B cell (primary cell): ENCODE results near the gene MTMR4. TPM values are rescaled to one million over a fixed set of nuclear protein-coding genes. Genes with fewer than 3 reads are reported as not detected.

Source experiments
- ATAC-seq: fragments of 200-7000 bp; cut with Tn5 transposase; one replicate; pipeline ENCODE4 v1.10.0; 2021; ENCODE audit warnings: low read depth, mild to moderate bottlenecking, moderate number of reproducible peaks, moderate library complexity
- CTCF ChIA-PET: fragments of 350-600 bp; sonication (Branson Sonifier 250); formaldehyde crosslinking; loops from one replicate; lab custom pipeline; 2021; ENCODE audit warnings: antibody characterized with exemption, inconsistent platforms; lab: Charles Lee
- POLR2A ChIA-PET: fragments of 350-600 bp; sonication (Branson Sonifier 250); formaldehyde crosslinking; loops from one replicate; lab custom pipeline; 2021; ENCODE audit warnings: antibody characterized with exemption; lab: Charles Lee
- DNase-seq: peaks from one replicate; pipeline ENCODE4 v3.0.0; 2013
- H2AFZ ChIP-seq: 2 replicates; pipeline ENCODE4 v1.6.1; 2012; ENCODE audit warnings: mild to moderate bottlenecking, low read depth, low read length; ENCODE audit not compliant: insufficient read depth, poor library complexity, severe bottlenecking
- H3K27ac ChIP-seq, 2 donors: 1 replicate in 1 of 2; 2 replicates in 1 of 2; pipeline ENCODE4 v1.5.1; 2012 to 2013; ENCODE audit warnings: low read length in 2 of 2, mild to moderate bottlenecking in 2 of 2, moderate library complexity in 1 of 2
- H3K27me3 ChIP-seq, 4 experiments: fragments of 200-600 bp in 1 of 4; sonication (generic) in 1 of 4; replicated peaks in 1 of 4; 1 replicate in 2 of 4; 2 replicates in 2 of 4; pipeline versions ENCODE4 v1.6.1 to v1.7.0; 2013 to 2016; ENCODE audit warnings: low read length in 3 of 4, mild to moderate bottlenecking in 2 of 4, mixed read lengths in 1 of 4, moderate library complexity in 1 of 4; ENCODE audit not compliant: insufficient read depth in 4 of 4, control insufficient read depth in 3 of 4; ENCODE audit errors: control extremely low read depth in 1 of 4
- H3K36me3 ChIP-seq, 2 experiments: replicated peaks in 1 of 2; 1 replicate in 1 of 2; 2 replicates in 1 of 2; pipeline versions ENCODE4 v1.6.1 to v1.7.1; 2013; ENCODE audit warnings: low read length in 1 of 2; ENCODE audit not compliant: insufficient read depth in 2 of 2, control insufficient read depth in 1 of 2; ENCODE audit errors: control extremely low read depth in 1 of 2, extremely low read depth in 1 of 2
- H3K4me1 ChIP-seq, 2 donors: fragments of 200-600 bp in 1 of 2; sonication (generic) in 1 of 2; 1 replicate in 1 of 2; 2 replicates in 1 of 2; pipeline versions ENCODE4 v1.5.1 to v1.6.1; 2013 to 2017; ENCODE audit warnings: low read length in 2 of 2; ENCODE audit not compliant: control insufficient read depth in 2 of 2, insufficient read depth in 2 of 2
- H3K4me2 ChIP-seq: replicated peaks from 2 replicates; pipeline ENCODE3; 2012; ENCODE audit warnings: mild to moderate bottlenecking, low read depth, low read length; ENCODE audit not compliant: poor library complexity, severe bottlenecking
- H3K4me3 ChIP-seq, 5 experiments: fragments of 200-600 bp in 1 of 5; sonication (generic) in 1 of 5; 1 replicate in 3 of 5; 2 replicates in 2 of 5; pipeline versions ENCODE4 v1.5.1 to v1.7.0; 2011 to 2016; ENCODE audit warnings: low read length in 4 of 5, mild to moderate bottlenecking in 4 of 5, low read depth in 2 of 5, control low read depth in 1 of 5, moderate library complexity in 1 of 5; ENCODE audit not compliant: insufficient read depth in 1 of 5; ENCODE audit errors: control extremely low read depth in 1 of 5, extremely low read depth in 1 of 5
- H3K79me2 ChIP-seq: fragments of 200-600 bp; sonication (generic); one replicate; pipeline ENCODE4 v1.6.0; 2016; ENCODE audit warnings: low read length; ENCODE audit not compliant: control insufficient read depth, insufficient read depth
- H3K9ac ChIP-seq: fragments of 200-600 bp; sonication (generic); 2 replicates; pipeline ENCODE4 v1.6.1; 2017; ENCODE audit warnings: mild to moderate bottlenecking, low read length, moderate library complexity
- H3K9me3 ChIP-seq, 3 donors: one replicate each; pipeline versions ENCODE4 v1.6.1 to v1.7.1; 2013; ENCODE audit warnings: low read length in 2 of 3; ENCODE audit not compliant: control insufficient read depth in 2 of 3, insufficient read depth in 1 of 3; ENCODE audit errors: control extremely low read depth in 1 of 3
- H4K20me1 ChIP-seq: 2 replicates; pipeline ENCODE4 v1.6.0; 2012; ENCODE audit warnings: mild to moderate bottlenecking, low read length; ENCODE audit not compliant: insufficient read depth, control insufficient read depth, poor library complexity, severe bottlenecking
- H3K27ac Mint-ChIP-seq: one replicate; pipeline ENCODE4 v1.8.0; 2021; ENCODE audit warnings: mixed read lengths
- H3K27me3 Mint-ChIP-seq: one replicate; pipeline ENCODE4 v1.8.0; 2021; ENCODE audit warnings: mixed read lengths
- H3K4me1 Mint-ChIP-seq: one replicate; pipeline ENCODE4 v1.8.0; 2021; ENCODE audit warnings: mixed read lengths
- H3K4me3 Mint-ChIP-seq: one replicate; pipeline ENCODE4 v1.8.0; 2021; ENCODE audit warnings: mixed read lengths
- H3K9me3 Mint-ChIP-seq: one replicate; pipeline ENCODE4 v1.8.0; 2022; ENCODE audit warnings: mixed read lengths; ENCODE audit not compliant: insufficient read depth
- EZH2 ChIP-seq: IDR thresholded peaks from 2 replicates; pipeline ENCODE4 v1.6.1; 2012; ENCODE audit warnings: borderline replicate concordance, low read depth, mild to moderate bottlenecking, moderate library complexity, low read length; ENCODE audit not compliant: insufficient read depth, poor library complexity, severe bottlenecking
- WGBS: methylation state at CpG from one replicate; pipeline ENCODE4 v1.1.5; 2013; ENCODE audit warnings: missing lambda C conversion rate; ENCODE audit not compliant: insufficient coverage; 5-methylcytosine and 5-hydroxymethylcytosine counted together
- intact Hi-C: fragments of 100-400 bp; cut with micrococcal nuclease; formaldehyde crosslinking; loops from one replicate; pipeline ENCODE4 v1.10.0; 2022
- polyA plus RNA-seq: library from polyadenylated mRNA; depleted of rRNA; stranded (reverse); fragments of >200 nt; gene quantifications from 2 replicates; pipeline ENCODE4 v1.2.3, GENCODE V29; 2012
- total RNA-seq, 2 donors: library from RNA; stranded (reverse); fragments of 120-200 nt in 1 of 2; gene quantifications; 1 replicate in 1 of 2; 2 replicates in 1 of 2; pipeline versions ENCODE4 v1.2.3 to v1.2.4, GENCODE V29; 2013 to 2022
- TF ChIP-seq, protein P1 (sequence below): fragments of 200-600 bp; IDR thresholded peaks from one replicate; pipeline ENCODE4 v1.8.0; 2022; ENCODE audit warnings: antibody characterized with exemption, mild to moderate bottlenecking

Gene MTMR4
- total and polyA plus RNA-seq, 2 donors (not counting 1 experiment from before 2014, with no cell fraction given) = 35.2 to 84.7 TPM

DNA sequence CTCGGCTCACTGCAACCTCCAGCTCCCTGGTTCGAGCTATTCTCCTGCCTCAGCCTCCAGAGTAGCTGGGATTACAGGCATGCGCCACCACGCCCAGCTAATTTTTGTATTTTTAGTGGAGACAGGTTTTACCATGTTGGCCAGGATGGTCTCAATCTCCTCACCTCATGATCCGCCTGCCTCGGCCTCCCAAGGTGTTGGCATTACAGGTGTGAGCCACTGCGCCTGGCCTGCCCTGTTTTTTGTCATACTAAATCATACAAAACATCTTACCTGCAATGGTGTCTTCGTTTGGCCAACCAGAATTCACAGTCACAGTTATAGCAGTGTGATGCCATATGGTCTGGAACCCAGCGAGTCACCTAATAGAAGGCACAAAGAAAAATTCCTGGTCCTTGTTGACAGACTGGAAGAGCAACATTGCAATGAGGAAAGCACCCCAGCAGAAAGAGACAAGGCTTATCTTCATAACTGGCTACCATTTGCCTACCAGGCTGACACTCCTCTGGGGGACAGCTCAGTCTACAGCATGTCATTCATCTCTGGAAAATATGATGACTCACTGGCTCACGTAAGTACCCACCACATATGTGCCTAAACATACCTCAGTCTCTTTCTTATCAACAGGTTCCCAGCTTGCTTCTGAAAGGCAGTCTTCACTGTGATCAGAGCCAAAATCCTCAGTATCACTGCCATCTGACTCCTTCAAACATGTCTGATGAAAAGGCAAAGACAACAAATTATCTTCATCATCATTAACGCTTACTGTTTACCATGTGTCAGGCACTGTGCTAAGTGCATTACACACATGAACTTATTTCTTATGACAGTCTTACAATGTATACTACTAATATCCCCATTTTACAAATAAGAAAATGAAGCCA lies 22.0 kb downstream of the MTMR4 start:
- ChIA-PET POLR2A (no interaction called here), CTCF (interaction anchor here (0.6 kb wide), 1 partner anchor 27 kb away, joined by 4 read pairs; no protein-coding TSS in a partner anchor)
- Histone ChIP-seq H3K9me3 (no peaks in the 10 kb centered on the region), H3K4me2 (no peak overlapping the region), H3K79me2 (peaks cover 32% of the 10 kb centered on the region), H3K36me3 (peaks cover 9 to 67% of the 10 kb centered on the region in 2 experiments), H3K4me1 (peaks cover 0 to 3% of the 10 kb centered on the region in 2 donors), H4K20me1 (no peaks in the 10 kb centered on the region), H3K27ac (no peak overlapping the region), H2AFZ (no peak overlapping the region), H3K9ac (no peak overlapping the region), H3K4me3 (no peak overlapping the region), H3K27me3 (no peaks in the 10 kb centered on the region)
- whole genome bisulfite sequencing = over 99% methylated on average over 10 of the region's 11 CpGs
- Mint-ChIP-seq H3K4me3 (no peak overlapping the region), H3K9me3 (no peaks in the 10 kb centered on the region), H3K4me1 (peaks cover 5% of the 10 kb centered on the region), H3K27me3 (no peaks in the 10 kb centered on the region), H3K27ac (no peak overlapping the region)
- ATAC-seq (no peak), DNase-seq (no peak)
- intact Hi-C loops = no loop called here
- no peak for TF ChIP-seq EZH2
- TF ChIP-seq, protein P1, sequence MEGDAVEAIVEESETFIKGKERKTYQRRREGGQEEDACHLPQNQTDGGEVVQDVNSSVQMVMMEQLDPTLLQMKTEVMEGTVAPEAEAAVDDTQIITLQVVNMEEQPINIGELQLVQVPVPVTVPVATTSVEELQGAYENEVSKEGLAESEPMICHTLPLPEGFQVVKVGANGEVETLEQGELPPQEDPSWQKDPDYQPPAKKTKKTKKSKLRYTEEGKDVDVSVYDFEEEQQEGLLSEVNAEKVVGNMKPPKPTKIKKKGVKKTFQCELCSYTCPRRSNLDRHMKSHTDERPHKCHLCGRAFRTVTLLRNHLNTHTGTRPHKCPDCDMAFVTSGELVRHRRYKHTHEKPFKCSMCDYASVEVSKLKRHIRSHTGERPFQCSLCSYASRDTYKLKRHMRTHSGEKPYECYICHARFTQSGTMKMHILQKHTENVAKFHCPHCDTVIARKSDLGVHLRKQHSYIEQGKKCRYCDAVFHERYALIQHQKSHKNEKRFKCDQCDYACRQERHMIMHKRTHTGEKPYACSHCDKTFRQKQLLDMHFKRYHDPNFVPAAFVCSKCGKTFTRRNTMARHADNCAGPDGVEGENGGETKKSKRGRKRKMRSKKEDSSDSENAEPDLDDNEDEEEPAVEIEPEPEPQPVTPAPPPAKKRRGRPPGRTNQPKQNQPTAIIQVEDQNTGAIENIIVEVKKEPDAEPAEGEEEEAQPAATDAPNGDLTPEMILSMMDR = no peak

DNA sequence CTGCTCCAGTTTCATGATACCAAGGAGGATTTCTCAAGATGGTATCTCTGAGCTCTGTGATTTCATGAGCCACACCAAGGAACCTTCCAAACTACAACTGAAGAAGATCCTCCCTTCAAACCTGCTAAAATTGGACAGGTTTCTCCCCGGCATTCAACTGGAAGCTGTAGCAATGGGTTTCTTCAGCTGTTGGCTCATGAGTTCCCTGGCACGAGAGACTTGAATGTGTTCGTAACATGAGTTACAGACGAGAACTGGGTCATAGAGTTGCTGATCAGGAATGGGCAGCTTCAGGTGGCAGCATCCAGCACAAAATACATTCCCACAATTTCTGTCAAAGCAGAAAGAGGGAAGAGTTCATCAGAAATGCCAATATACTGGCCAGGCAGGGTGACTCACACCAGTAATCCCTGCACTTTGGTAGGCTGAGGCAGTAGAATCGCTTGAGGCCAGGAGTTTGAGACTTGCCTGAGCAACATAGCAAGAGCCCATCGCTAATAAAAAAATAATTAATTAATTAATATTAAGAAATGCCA lies 22.9 kb downstream of the MTMR4 start:
- Histone ChIP-seq H4K20me1 (no peaks in the 10 kb centered on the region), H3K4me1 (peaks cover 6 to 11% of the 10 kb centered on the region in 2 donors), H2AFZ (no peak overlapping the region), H3K9ac (no peak overlapping the region), H3K4me2 (no peak overlapping the region), H3K79me2 (peaks cover 24% of the 10 kb centered on the region), H3K27me3 (no peaks in the 10 kb centered on the region), H3K27ac (no peak overlapping the region), H3K9me3 (no peaks in the 10 kb centered on the region), H3K36me3 (peaks cover 7 to 60% of the 10 kb centered on the region in 2 experiments), H3K4me3 (no peak overlapping the region)
- TF ChIP-seq EZH2 = no peak
- TF ChIP-seq, protein P1 = no peak
- POLR2A ChIA-PET = no interaction called here
- no peak overlapping the region for H3K27ac Mint-ChIP-seq
- H3K4me1 Mint-ChIP-seq = peaks cover 9% of the 10 kb centered on the region
- H3K4me3 Mint-ChIP-seq = no peak overlapping the region
- CTCF ChIA-PET = no interaction called here
- H3K9me3 Mint-ChIP-seq = no peaks in the 10 kb centered on the region
- no peak for DNase-seq
- WGBS = 95% methylated on average over 4 of the region's 6 CpGs
- no peaks in the 10 kb centered on the region for H3K27me3 Mint-ChIP-seq
- intact Hi-C loops = no loop called here
- no peak for ATAC-seq
